CD4-positive, alpha-beta T cell treated with Interleukin-10 for 1 hour (primary cell): ENCODE results near the gene NAA38.
A peak's percentile ranks its signal among the peaks of the same experiment; 100 is the strongest.
"Not testable (repeated sequence)": the region's sequence is repeated elsewhere in the genome, so short reads cannot be mapped to it uniquely, and the experiment has no call there.

ENCODE experiments used
- DNase-seq: peaks from one replicate; pipeline ENCODE4 v3.0.0-alpha.2; 2020

The NAA38 gene

GRCh38 chr17:7881276-7882054 is 24.1 kb upstream of the NAA38 start:
- no peak for DNase-seq

- no peak for DNase-seq
These were observed 22.9 kb upstream of the NAA38 start for GRCh38 chr17:7880076-7880868.

- no peak for DNase-seq
These were observed 20.9 kb upstream of the NAA38 start for GRCh38 chr17:7878234-7878633.

- DNase-seq: no peak
These were observed 18.5 kb upstream of the NAA38 start for GRCh38 chr17:7875804-7876370.

GRCh38 chr17:7873051-7873450 is 15.7 kb upstream of the NAA38 start:
- no peak for DNase-seq

GRCh38 chr17:7867881-7868329 is 10.5 kb upstream of the NAA38 start:
- peak; percentile 37 for DNase-seq

GRCh38 chr17:7864995-7865650 is 7.8 kb upstream of the NAA38 start:
- DNase-seq: no peak

- DNase-seq: not testable (repeated sequence)
These were observed 7.0 kb upstream of the NAA38 start for GRCh38 chr17:7864384-7864783.

- peak; percentile 73 for DNase-seq
These were observed 5.5 kb upstream of the NAA38 start for GRCh38 chr17:7862692-7863437.

GRCh38 chr17:7859028-7859427 is 1.7 kb upstream of the NAA38 start:
- DNase-seq: no peak

- peak; percentile 55 for DNase-seq
These were observed 1.1 kb upstream of the NAA38 start for GRCh38 chr17:7858522-7858810.

- DNase-seq: peak; percentile 95
These were observed 558 bp upstream of the NAA38 start, which contains the start of gene CYB5D1 for GRCh38 chr17:7857713-7858521. CYB5D1 (plus strand) TSS chr17:7858003; CDS start chr17:7858135, 132 bp downstream.

- DNase-seq: peak; percentile 55
These were observed 1.1 kb downstream of the NAA38 start for GRCh38 chr17:7856011-7856810.

GRCh38 chr17:7855660-7856010 is 1.7 kb downstream of the NAA38 start:
- DNase-seq: no peak

GRCh38 chr17:7854851-7855659 is 2.3 kb downstream of the NAA38 start, which contains the start of gene TMEM88:
TMEM88 (plus strand) TSS chr17:7855066; CDS start chr17:7855075, 9 bp downstream.
- DNase-seq: peak; percentile 47

GRCh38 chr17:7854078-7854777 is 3.1 kb downstream of the NAA38 start:
- peak; percentile 22 for DNase-seq

GRCh38 chr17:7853691-7854038 is 3.7 kb downstream of the NAA38 start:
- peak; percentile 33 for DNase-seq

GRCh38 chr17:7852919-7853690 is 4.3 kb downstream of the NAA38 start:
- peak; percentile 38 for DNase-seq
